ENCODE measurements around the gene IGFBPL1. TPM values are rescaled to one million over a fixed set of nuclear protein-coding genes. Genes with fewer than 3 reads are reported as not detected.

IGFBPL1 gene
- total and polyA plus RNA-seq, 2 donors (not counting 1 experiment from before 2014, with no cell fraction given): not detected

- Histone ChIP-seq H3K9me3 (ENCODE audit: control extremely low read depth in 1 of 3, control insufficient read depth in 2 of 3, insufficient read depth in 1 of 3, low read length in 2 of 3) (peaks cover 0 to 3% (median 0%) of the 10 kb centered on the region in 3 donors), H3K4me1 (ENCODE audit: control insufficient read depth in 2 of 2, insufficient read depth in 2 of 2, low read length in 2 of 2) (no peaks in the 10 kb centered on the region), H3K36me3 (replicated peaks in 1 of 2; ENCODE audit: control extremely low read depth in 1 of 2, control insufficient read depth in 1 of 2, extremely low read depth in 1 of 2, insufficient read depth in 2 of 2, low read length in 1 of 2) (no peaks in the 10 kb centered on the region), H3K9ac (ENCODE audit: low read length) (no peak overlapping the region), H3K4me2 (replicated peaks; ENCODE audit: low read depth, low read length, poor library complexity, severe bottlenecking) (no peak overlapping the region), H3K27ac (ENCODE audit: low read length in 2 of 2) (no peak overlapping the region), H3K4me3 (ENCODE audit: control extremely low read depth in 1 of 5, extremely low read depth in 1 of 5, insufficient read depth in 1 of 5, low read depth in 2 of 5, low read length in 4 of 5) (no peak overlapping the region), H4K20me1 (ENCODE audit: control insufficient read depth, insufficient read depth, low read length, poor library complexity, severe bottlenecking) (no peaks in the 10 kb centered on the region), H3K79me2 (ENCODE audit: control insufficient read depth, insufficient read depth, low read length) (no peaks in the 10 kb centered on the region), H3K27me3 (replicated peaks in 1 of 4; ENCODE audit: control extremely low read depth in 1 of 4, control insufficient read depth in 3 of 4, insufficient read depth in 4 of 4, low read length in 3 of 4) (peaks cover 0 to 34% (median 3%) of the 10 kb centered on the region in 4 experiments), H2AFZ (ENCODE audit: insufficient read depth, low read depth, low read length, poor library complexity, severe bottlenecking) (no peak overlapping the region)
- ChIA-PET POLR2A (no interaction called here), CTCF (interaction anchor here (1.1 kb wide), 1 partner anchor 13 kb away, joined by 3 read pairs; no protein-coding TSS in a partner anchor)
- intact Hi-C loops (cut with micrococcal nuclease): no loop called here
- ATAC-seq (ENCODE audit: low read depth) (no peak), DNase-seq (no peak)
- no peaks in the 10 kb centered on the region for H3K4me1 Mint-ChIP-seq
- peaks cover 64% of the 10 kb centered on the region for H3K27me3 Mint-ChIP-seq
- no peak overlapping the region for H3K4me3 Mint-ChIP-seq
- H3K9me3 Mint-ChIP-seq (ENCODE audit: insufficient read depth): no peaks in the 10 kb centered on the region
- 98% methylated on average over 5 of the region's 5 CpGs for WGBS (ENCODE audit: insufficient coverage)
- no peak overlapping the region for H3K27ac Mint-ChIP-seq
- no peak for TF ChIP-seq CTCF (IDR thresholded peaks at IDR 0.05)
- no peak for TF ChIP-seq EZH2 (IDR thresholded peaks at IDR 0.05; ENCODE audit: borderline replicate concordance, insufficient read depth, low read depth, low read length, poor library complexity, severe bottlenecking)
Measured at GRCh38 chr9:38419181-38419580, 5.1 kb downstream of the IGFBPL1 start.

- TF ChIP-seq CTCF (IDR thresholded peaks at IDR 0.05) (no peak), EZH2 (IDR thresholded peaks at IDR 0.05; ENCODE audit: borderline replicate concordance, insufficient read depth, low read depth, low read length, poor library complexity, severe bottlenecking) (no peak)
- POLR2A ChIA-PET: no interaction called here
- Mint-ChIP-seq H3K9me3 (ENCODE audit: insufficient read depth) (no peaks in the 10 kb centered on the region), H3K27me3 (peaks cover 61% of the 10 kb centered on the region), H3K27ac (no peak overlapping the region), H3K4me1 (no peaks in the 10 kb centered on the region), H3K4me3 (no peak overlapping the region)
- Histone ChIP-seq H3K27ac (ENCODE audit: low read length in 2 of 2) (no peak overlapping the region), H3K27me3 (replicated peaks in 1 of 4; ENCODE audit: control extremely low read depth in 1 of 4, control insufficient read depth in 3 of 4, insufficient read depth in 4 of 4, low read length in 3 of 4) (peaks cover 0 to 32% (median 3%) of the 10 kb centered on the region in 4 experiments), H3K9me3 (ENCODE audit: control extremely low read depth in 1 of 3, control insufficient read depth in 2 of 3, insufficient read depth in 1 of 3, low read length in 2 of 3) (peaks cover 0 to 3% (median 0%) of the 10 kb centered on the region in 3 donors), H3K4me2 (replicated peaks; ENCODE audit: low read depth, low read length, poor library complexity, severe bottlenecking) (no peak overlapping the region), H3K36me3 (replicated peaks in 1 of 2; ENCODE audit: control extremely low read depth in 1 of 2, control insufficient read depth in 1 of 2, extremely low read depth in 1 of 2, insufficient read depth in 2 of 2, low read length in 1 of 2) (no peaks in the 10 kb centered on the region), H3K79me2 (ENCODE audit: control insufficient read depth, insufficient read depth, low read length) (no peaks in the 10 kb centered on the region), H4K20me1 (ENCODE audit: control insufficient read depth, insufficient read depth, low read length, poor library complexity, severe bottlenecking) (no peaks in the 10 kb centered on the region), H3K4me1 (ENCODE audit: control insufficient read depth in 2 of 2, insufficient read depth in 2 of 2, low read length in 2 of 2) (no peaks in the 10 kb centered on the region), H3K9ac (ENCODE audit: low read length) (no peak overlapping the region), H2AFZ (ENCODE audit: insufficient read depth, low read depth, low read length, poor library complexity, severe bottlenecking) (no peak overlapping the region), H3K4me3 (ENCODE audit: control extremely low read depth in 1 of 5, extremely low read depth in 1 of 5, insufficient read depth in 1 of 5, low read depth in 2 of 5, low read length in 4 of 5) (no peak overlapping the region)
- WGBS (ENCODE audit: insufficient coverage): no CpG with 5 or more reads among the region's 1 CpG
- intact Hi-C loops (cut with micrococcal nuclease): no loop called here
- CTCF ChIA-PET: interaction anchor here (1.1 kb wide), 1 partner anchor 14 kb away, joined by 3 read pairs; no protein-coding TSS in a partner anchor
- DNase-seq (no peak), ATAC-seq (ENCODE audit: low read depth) (no peak)
Measured at GRCh38 chr9:38418366-38418765, 5.9 kb downstream of the IGFBPL1 start.

All from B cell (primary cell).